Aorta (tissue), 5 donors: ENCODE data around the gene TICAM1. TPM values are rescaled to one million over a fixed set of nuclear protein-coding genes. Genes with fewer than 3 reads are reported as not detected.
"Not testable (repeated sequence)": the region's sequence is repeated elsewhere in the genome, so short reads cannot be mapped to it uniquely, and the experiment has no call there.

ENCODE experiments used
- ATAC-seq: fragments of 200-7000 bp; cut with Tn5 transposase; one replicate; pipeline ENCODE4 v1.9.1; 2022; ENCODE audit warnings: moderate library complexity; ENCODE audit not compliant: low FRiP score
- DNase-seq, 2 donors: peaks; one replicate each; pipeline ENCODE4 v3.0.0-alpha.2; 2020
- H3K27ac ChIP-seq, 2 donors: one replicate each; pipeline ENCODE4 v1.5.1; 2013; ENCODE audit warnings: low read length in 2 of 2, mild to moderate bottlenecking in 2 of 2, moderate library complexity in 2 of 2, control low read depth in 1 of 2, inconsistent platforms in 1 of 2, low read depth in 1 of 2
- H3K27me3 ChIP-seq, 2 donors: one replicate each; pipeline ENCODE4 v1.6.1; 2013; ENCODE audit warnings: control low read depth in 1 of 2, low read length in 1 of 2, mild to moderate bottlenecking in 1 of 2, moderate library complexity in 1 of 2; ENCODE audit not compliant: insufficient read depth in 2 of 2, control insufficient read depth in 1 of 2
- H3K36me3 ChIP-seq, 2 donors: one replicate each; pipeline ENCODE4 v1.6.1; 2013; ENCODE audit warnings: control low read depth in 1 of 2, low read length in 1 of 2, mild to moderate bottlenecking in 1 of 2; ENCODE audit not compliant: insufficient read depth in 2 of 2, control insufficient read depth in 1 of 2
- H3K4me1 ChIP-seq, 2 donors: one replicate each; pipeline ENCODE4 v1.6.1; 2013; ENCODE audit warnings: low read length in 2 of 2, control low read depth in 1 of 2, mild to moderate bottlenecking in 1 of 2, moderate library complexity in 1 of 2; ENCODE audit not compliant: insufficient read depth in 2 of 2, control insufficient read depth in 1 of 2
- H3K4me3 ChIP-seq, 2 donors: one replicate each; pipeline ENCODE4 v1.5.1; 2013; ENCODE audit warnings: low read length in 2 of 2, control low read depth in 1 of 2, mild to moderate bottlenecking in 1 of 2
- H3K9me3 ChIP-seq: one replicate; pipeline ENCODE4 v1.6.1; 2013; ENCODE audit warnings: mild to moderate bottlenecking, low read length; ENCODE audit not compliant: control insufficient read depth
- WGBS, 2 donors: extraction: QIAGEN DNeasy Blood & Tissue Kit; methylation state at CpG; one replicate each; pipeline ENCODE4 v1.1.7; 2013; 5-methylcytosine and 5-hydroxymethylcytosine counted together
- intact Hi-C, 2 donors: fragments of 100-400 bp; cut with DNase I; formaldehyde crosslinking; loops; one replicate each; pipeline versions ENCODE4 v1.14.2 to v1.15.0; 2022
- polyA plus RNA-seq, 2 donors: library from polyadenylated mRNA; stranded (reverse); fragments of 200-250 nt; gene quantifications; one replicate each; pipeline ENCODE4 v1.2.3, GENCODE V29; 2013
- total RNA-seq, 2 donors: library from RNA; stranded (reverse); fragmentation: NEBNext Ultra II Directional; extraction: Animal tissue kit (Norgen Biotek cat#: 25700); gene quantifications; one replicate each; pipeline ENCODE4 v1.2.1, GENCODE V29; 2021
- donor health status: healthy with polysubstance abuse.
- donor health status: Bipolar disorder and iron deficiency.
- donor health status: DM: no; HTN: no; CAD: no.
- donor health status: DM: no; HTN: no; CAD: no.
- donor health status: DM: yes; HTN: yes; CAD: no.

The TICAM1 gene
- total and polyA plus RNA-seq, 4 donors, result 6.9 to 18.5 (median 10.9) TPM

- Histone ChIP-seq H3K4me1 (no peaks in the 10 kb centered on the region), H3K4me3 (peak overlapping the region; percentile 54 to 89), H3K9me3 (no peaks in the 10 kb centered on the region), H3K36me3 (no peaks in the 10 kb centered on the region), H3K27ac (peak overlapping the region; percentile 48 to 78), H3K27me3 (no peaks in the 10 kb centered on the region)
- ATAC-seq, result peak; percentile 47
- no peak for DNase-seq
- intact Hi-C loops, result loop anchor here in 1 of 2 donors (2.0 kb wide), 1 partner anchor 18 kb away; no protein-coding TSS in a partner anchor
- WGBS, 2 donors, result 66 to 67% methylated on average over 6 of the region's 6 CpGs
Measured at GRCh38 chr19:4830768-4831265, 695 bp downstream of the TICAM1 start.

GRCh38 chr19:4830332-4830731 is 1.2 kb downstream of the TICAM1 start:
- Histone ChIP-seq H3K9me3 (no peaks in the 10 kb centered on the region), H3K4me3 (no peak overlapping the region), H3K27ac (no peak overlapping the region), H3K27me3 (no peaks in the 10 kb centered on the region), H3K36me3 (no peaks in the 10 kb centered on the region), H3K4me1 (no peaks in the 10 kb centered on the region)
- DNase-seq, result no peak
- WGBS, 2 donors, result 86 to 88% methylated on average over 6 of the region's 6 CpGs
- intact Hi-C loops, result loop anchor here in 1 of 2 donors (2.0 kb wide), 1 partner anchor 18 kb away; no protein-coding TSS in a partner anchor
- ATAC-seq, result no peak

GRCh38 chr19:4829001-4829712 is 2.4 kb downstream of the TICAM1 start:
- 67% methylated on average over 16 of the region's 16 CpGs for WGBS, 2 donors
- intact Hi-C loops, result no loop called here
- Histone ChIP-seq H3K4me1 (no peaks in the 10 kb centered on the region), H3K27ac (no peak overlapping the region), H3K36me3 (no peaks in the 10 kb centered on the region), H3K9me3 (no peaks in the 10 kb centered on the region), H3K4me3 (no peak overlapping the region), H3K27me3 (no peaks in the 10 kb centered on the region)
- DNase-seq (no peak), ATAC-seq (no peak)

GRCh38 chr19:4823577-4823976 is 7.9 kb downstream of the TICAM1 start:
- Histone ChIP-seq H3K36me3 (peaks cover 0 to 1% of the 10 kb centered on the region in 2 donors), H3K9me3 (no peaks in the 10 kb centered on the region), H3K4me3 (no peak overlapping the region), H3K4me1 (no peaks in the 10 kb centered on the region), H3K27ac (no peak overlapping the region), H3K27me3 (no peaks in the 10 kb centered on the region)
- intact Hi-C loops, result no loop called here
- DNase-seq, result no peak
- no peak for ATAC-seq
- 89 to 96% methylated on average over 6 of the region's 6 CpGs for WGBS, 2 donors

- intact Hi-C loops, H3K27ac ChIP-seq, H3K36me3 ChIP-seq, H3K27me3 ChIP-seq, ATAC-seq, H3K4me1 ChIP-seq, H3K9me3 ChIP-seq, H3K4me3 ChIP-seq, DNase-seq: not testable (repeated sequence)
- WGBS, 2 donors, result 97 to 98% methylated on average over 7 of the region's 7 CpGs
Measured at GRCh38 chr19:4822354-4822753, 9.2 kb downstream of the TICAM1 start.

- Histone ChIP-seq H3K27ac (no peak overlapping the region), H3K36me3 (peaks cover 0 to 1% of the 10 kb centered on the region in 2 donors), H3K4me1 (no peaks in the 10 kb centered on the region), H3K27me3 (no peaks in the 10 kb centered on the region), H3K4me3 (no peak overlapping the region), H3K9me3 (no peaks in the 10 kb centered on the region)
- no peak for DNase-seq
- WGBS, 2 donors, result 90 to 92% methylated on average over 4 of the region's 4 CpGs
- intact Hi-C loops, result no loop called here
- ATAC-seq, result no peak
Measured at GRCh38 chr19:4821265-4821664, 10.2 kb downstream of the TICAM1 start.

GRCh38 chr19:4817467-4818277 is 13.8 kb downstream of the TICAM1 start:
- DNase-seq (no peak), ATAC-seq (no peak)
- WGBS, 2 donors, result 82 to 87% methylated on average over 30 to 32 of the region's 32 CpGs
- H3K4me3 ChIP-seq, result no peak overlapping the region
- H3K36me3 ChIP-seq, result peaks cover 0 to 1% of the 10 kb centered on the region in 2 donors
- H3K27me3 ChIP-seq, result no peaks in the 10 kb centered on the region
- no peak overlapping the region for H3K27ac ChIP-seq
- no peaks in the 10 kb centered on the region for H3K4me1 ChIP-seq
- intact Hi-C loops, result no loop called here
- no peaks in the 10 kb centered on the region for H3K9me3 ChIP-seq

- H3K4me1 ChIP-seq, result peaks cover 0 to under 1% of the 10 kb centered on the region in 2 donors
- WGBS, 2 donors, result 91 to 94% methylated on average over 16 of the region's 16 CpGs
- H3K9me3 ChIP-seq, result no peaks in the 10 kb centered on the region
- ATAC-seq (no peak), DNase-seq (no peak)
- no peak overlapping the region for H3K27ac ChIP-seq
- H3K27me3 ChIP-seq, result no peaks in the 10 kb centered on the region
- H3K4me3 ChIP-seq, result no peak overlapping the region
- intact Hi-C loops, result no loop called here
- H3K36me3 ChIP-seq, result peaks cover 0 to 1% of the 10 kb centered on the region in 2 donors
Measured at GRCh38 chr19:4816950-4817278, 14.6 kb downstream of the TICAM1 start.
